MM.1S (cell line): Measurements from ENCODE around the gene DRG2.

Source experiments
- CTCF ChIP-seq: fragments of 300-600 bp; sonication (generic); IDR thresholded peaks from 2 replicates; pipeline ENCODE4 v1.5.1; 2016; ENCODE audit warnings: antibody characterized with exemption, low read length, mixed read lengths
- EZH2 ChIP-seq: fragments of 300-600 bp; sonication (generic); optimal IDR thresholded peaks from 2 replicates; pipeline ENCODE3; 2017; ENCODE audit warnings: low read depth, mild to moderate bottlenecking, antibody characterized with exemption, low read length, mixed read lengths

- no peak for TF ChIP-seq CTCF
- no peak for TF ChIP-seq EZH2
Observed at GRCh38 chr17:18144261-18144660, 56.5 kb downstream of the DRG2 start.
